Endothelial cell of umbilical vein (primary cell): ENCODE measurements around the gene KRT84.

Experiments
- POLR2AphosphoS5 ChIP-seq: IDR thresholded peaks from 2 replicates; pipeline ENCODE4 v1.6.1; 2012; ENCODE audit warnings: low read depth, mild to moderate bottlenecking, control low read depth, low read length, moderate library complexity; ENCODE audit not compliant: insufficient read depth
- TF ChIP-seq, protein P1 (sequence below), 2 donors: IDR thresholded peaks; 1 replicate in 1 of 2; 2 replicates in 1 of 2; pipeline ENCODE4 v1.5.1; 2011; ENCODE audit warnings: low read length in 2 of 2, mild to moderate bottlenecking in 2 of 2, moderate library complexity in 2 of 2, control low read depth in 1 of 2, inconsistent platforms in 1 of 2, low read depth in 1 of 2; ENCODE audit not compliant: insufficient read depth in 1 of 2; ENCODE audit errors: extremely low read depth in 1 of 2

GRCh38 chr12:52349196-52349595, 36.3 kb downstream of the KRT84 start:
- TF ChIP-seq POLR2AphosphoS5: no peak
- TF ChIP-seq, protein P1, sequence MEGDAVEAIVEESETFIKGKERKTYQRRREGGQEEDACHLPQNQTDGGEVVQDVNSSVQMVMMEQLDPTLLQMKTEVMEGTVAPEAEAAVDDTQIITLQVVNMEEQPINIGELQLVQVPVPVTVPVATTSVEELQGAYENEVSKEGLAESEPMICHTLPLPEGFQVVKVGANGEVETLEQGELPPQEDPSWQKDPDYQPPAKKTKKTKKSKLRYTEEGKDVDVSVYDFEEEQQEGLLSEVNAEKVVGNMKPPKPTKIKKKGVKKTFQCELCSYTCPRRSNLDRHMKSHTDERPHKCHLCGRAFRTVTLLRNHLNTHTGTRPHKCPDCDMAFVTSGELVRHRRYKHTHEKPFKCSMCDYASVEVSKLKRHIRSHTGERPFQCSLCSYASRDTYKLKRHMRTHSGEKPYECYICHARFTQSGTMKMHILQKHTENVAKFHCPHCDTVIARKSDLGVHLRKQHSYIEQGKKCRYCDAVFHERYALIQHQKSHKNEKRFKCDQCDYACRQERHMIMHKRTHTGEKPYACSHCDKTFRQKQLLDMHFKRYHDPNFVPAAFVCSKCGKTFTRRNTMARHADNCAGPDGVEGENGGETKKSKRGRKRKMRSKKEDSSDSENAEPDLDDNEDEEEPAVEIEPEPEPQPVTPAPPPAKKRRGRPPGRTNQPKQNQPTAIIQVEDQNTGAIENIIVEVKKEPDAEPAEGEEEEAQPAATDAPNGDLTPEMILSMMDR (IDR thresholded peaks at IDR 0.05; ENCODE audit: extremely low read depth in 1 of 2, insufficient read depth in 1 of 2, low read depth in 1 of 2, low read length in 2 of 2): no peak
